KOPT-K1 (cell line): Measurements from ENCODE around the gene HMGXB4.
A peak's percentile ranks its signal among the peaks of the same experiment; 100 is the strongest.
"Not testable (repeated sequence)": the region's sequence is repeated elsewhere in the genome, so short reads cannot be mapped to it uniquely, and the experiment has no call there.

ENCODE experiments used
- H3K27ac ChIP-seq: fragments of 200-600 bp; sonication (generic); 2 replicates; pipeline ENCODE4 v1.5.1; 2016; ENCODE audit warnings: antibody characterized with exemption, mild to moderate bottlenecking, low read depth, low read length; ENCODE audit not compliant: poor library complexity, severe bottlenecking
- H3K36me3 ChIP-seq: fragments of 200-600 bp; sonication (generic); 2 replicates; pipeline ENCODE4 v1.5.1; 2017; ENCODE audit warnings: antibody characterized with exemption, mild to moderate bottlenecking, low read length, moderate library complexity; ENCODE audit not compliant: insufficient read depth
- H3K9me3 ChIP-seq: fragments of 200-600 bp; sonication (generic); 2 replicates; pipeline ENCODE4 v1.5.1; 2017; ENCODE audit warnings: antibody characterized with exemption, low read length, mild to moderate bottlenecking; ENCODE audit not compliant: insufficient read depth, poor library complexity, severe bottlenecking

Gene HMGXB4

GRCh38 chr22:35230417-35230816 is 26.9 kb upstream of the HMGXB4 start:
- Histone ChIP-seq H3K27ac (peak overlapping the region; percentile 23), H3K36me3 (peaks cover 5% of the 10 kb centered on the region; the same call in 1 of the 2 replicates)

GRCh38 chr22:35230839-35231584 is 26.3 kb upstream of the HMGXB4 start:
- H3K9me3 ChIP-seq: peaks cover 7% of the 10 kb centered on the region
- peaks cover 5% of the 10 kb centered on the region; the same call in 1 of the 2 replicates for H3K36me3 ChIP-seq
- H3K27ac ChIP-seq: peak overlapping the region; percentile 23

More at GRCh38 chr22:35230417-35230816, 26.9 kb upstream of the HMGXB4 start:
- H3K9me3 ChIP-seq: peaks cover 5% of the 10 kb centered on the region

DNA sequence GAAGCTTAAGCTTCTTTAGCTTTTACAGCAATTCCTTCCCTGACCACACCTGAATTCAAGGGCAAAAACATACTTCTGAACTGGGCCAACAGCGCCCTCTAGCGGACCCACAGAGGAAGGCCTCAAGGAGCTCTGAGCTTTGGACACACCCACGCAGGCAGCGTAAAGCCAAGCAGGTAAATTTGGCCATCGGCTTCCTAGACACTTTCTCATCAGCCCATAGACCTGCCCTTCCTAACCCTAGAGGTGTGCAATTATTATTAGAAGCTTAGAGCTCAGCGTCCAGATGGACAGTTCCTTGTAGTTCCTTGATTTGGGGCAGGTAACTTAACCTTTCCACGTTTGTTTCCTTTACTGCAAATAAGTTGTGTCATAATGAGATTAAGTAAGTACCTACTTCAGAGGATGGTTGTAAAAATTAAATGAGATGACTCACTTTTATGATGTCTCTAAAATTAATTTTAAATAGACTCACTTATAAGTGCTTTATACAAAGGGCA is 25.7 kb upstream of the HMGXB4 start:
- Histone ChIP-seq H3K9me3 (peaks cover 7% of the 10 kb centered on the region), H3K27ac (no peak overlapping the region), H3K36me3 (peaks cover 1% of the 10 kb centered on the region; the same call in 1 of the 2 replicates)

DNA sequence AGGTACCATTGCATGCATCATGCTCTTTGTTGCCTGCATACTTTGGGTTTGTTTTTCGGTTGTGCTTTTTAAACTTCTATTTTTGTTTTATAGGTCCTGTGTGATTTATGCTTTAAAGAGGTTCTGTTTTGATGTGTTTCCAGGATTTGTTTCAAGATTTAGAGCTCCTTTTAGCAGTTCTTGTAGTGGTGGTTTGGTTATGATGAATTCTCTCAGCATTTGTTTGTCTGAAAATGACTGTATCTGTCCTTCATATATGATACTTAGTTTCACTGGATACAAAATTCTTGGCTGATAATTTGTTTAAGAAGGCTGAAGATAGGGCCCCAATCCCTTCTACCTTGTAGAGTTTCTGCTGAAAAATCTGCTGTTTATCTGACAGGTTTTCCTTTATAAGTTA is 18.5 kb upstream of the HMGXB4 start:
- not testable (repeated sequence) for H3K27ac ChIP-seq, H3K9me3 ChIP-seq, H3K36me3 ChIP-seq

- not testable (repeated sequence) for H3K27ac ChIP-seq, H3K9me3 ChIP-seq, H3K36me3 ChIP-seq
Observed at GRCh38 chr22:35244507-35244906, 12.8 kb upstream of the HMGXB4 start.

GRCh38 chr22:35250156-35250555 is 7.1 kb upstream of the HMGXB4 start:
- Histone ChIP-seq H3K9me3 (no peaks in the 10 kb centered on the region), H3K27ac (no peak overlapping the region), H3K36me3 (no peaks in the 10 kb centered on the region)

GRCh38 chr22:35253946-35254345 is 3.3 kb upstream of the HMGXB4 start:
- H3K9me3 ChIP-seq: no peaks in the 10 kb centered on the region
- H3K36me3 ChIP-seq: peaks cover 3% of the 10 kb centered on the region; the same call in 1 of the 2 replicates
- no peak overlapping the region for H3K27ac ChIP-seq

- Histone ChIP-seq H3K9me3 (no peaks in the 10 kb centered on the region), H3K36me3 (peaks cover 18% of the 10 kb centered on the region), H3K27ac (peak overlapping the region; percentile 90)
Observed at GRCh38 chr22:35257002-35257320, 332 bp upstream of the HMGXB4 start.

GRCh38 chr22:35258191-35258988 is 1.1 kb downstream of the HMGXB4 start:
- H3K27ac ChIP-seq: peak overlapping the region; percentile 90
- H3K36me3 ChIP-seq: peaks cover 33% of the 10 kb centered on the region
- H3K9me3 ChIP-seq: no peaks in the 10 kb centered on the region

- no peak overlapping the region for H3K27ac ChIP-seq
- peaks cover 89% of the 10 kb centered on the region for H3K36me3 ChIP-seq
- no peaks in the 10 kb centered on the region for H3K9me3 ChIP-seq
Observed at GRCh38 chr22:35264986-35265385, 7.7 kb downstream of the HMGXB4 start.

- Histone ChIP-seq H3K9me3 (no peaks in the 10 kb centered on the region), H3K36me3 (peaks cover 98% of the 10 kb centered on the region), H3K27ac (no peak overlapping the region)
Observed at GRCh38 chr22:35266277-35266676, 9.0 kb downstream of the HMGXB4 start.

GRCh38 chr22:35269630-35270029 is 12.3 kb downstream of the HMGXB4 start:
- no peaks in the 10 kb centered on the region for H3K9me3 ChIP-seq
- H3K36me3 ChIP-seq: peaks cover 99% of the 10 kb centered on the region
- no peak overlapping the region for H3K27ac ChIP-seq

- Histone ChIP-seq H3K36me3 (peaks cover 93% of the 10 kb centered on the region), H3K27ac (no peak overlapping the region), H3K9me3 (no peaks in the 10 kb centered on the region)
Observed at GRCh38 chr22:35274154-35274871, 17.0 kb downstream of the HMGXB4 start.

DNA sequence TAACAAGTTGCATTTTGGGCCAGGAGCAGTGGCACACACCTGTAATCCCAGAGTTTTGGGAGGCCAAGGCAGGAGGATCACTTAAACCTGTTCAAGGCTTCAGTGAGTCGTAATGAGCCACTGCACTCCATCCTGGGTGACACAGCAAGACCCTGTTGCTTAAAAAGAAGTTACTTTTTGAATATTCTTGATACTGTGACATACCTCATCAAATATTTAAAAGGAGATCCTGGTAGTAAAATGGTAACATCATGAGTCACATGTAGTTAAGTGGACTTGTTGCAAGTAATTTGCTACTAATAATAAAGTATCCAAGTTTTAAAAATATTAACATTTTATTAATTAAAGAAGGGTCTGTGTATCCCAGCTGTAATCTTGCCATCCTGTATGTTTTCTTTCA is 18.3 kb downstream of the HMGXB4 start:
- H3K27ac ChIP-seq: no peak overlapping the region
- H3K36me3 ChIP-seq: peaks cover 93% of the 10 kb centered on the region
- no peaks in the 10 kb centered on the region for H3K9me3 ChIP-seq

DNA sequence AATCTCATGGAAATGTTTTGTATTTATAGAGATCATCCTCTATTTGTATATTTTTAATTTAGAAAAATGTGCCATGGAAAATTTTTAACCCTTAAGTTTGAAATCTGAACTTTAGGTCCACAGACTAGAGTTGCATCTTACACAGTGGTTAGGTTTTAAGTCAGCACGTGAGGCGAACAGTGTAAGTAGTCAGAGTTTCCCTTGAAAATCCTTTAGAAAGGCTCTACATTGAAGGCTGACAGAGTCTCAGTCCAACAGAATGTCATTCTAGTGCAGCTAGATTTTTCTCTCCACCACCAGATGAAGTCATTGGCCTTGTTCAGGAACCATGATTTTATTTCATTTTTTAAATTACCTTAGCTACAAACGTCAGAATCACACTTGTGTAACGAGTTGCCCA is 18.7 kb downstream of the HMGXB4 start:
- peaks cover 92% of the 10 kb centered on the region for H3K36me3 ChIP-seq
- no peak overlapping the region for H3K27ac ChIP-seq
- H3K9me3 ChIP-seq: no peaks in the 10 kb centered on the region
